ENCODE data around the gene PNMA8C. TPM values are rescaled to one million over a fixed set of nuclear protein-coding genes. Genes with fewer than 3 reads are reported as not detected.

The PNMA8C gene
- not detected in 2 replicates for total RNA-seq

GRCh38 chr19:46428239-46429135, at the start of gene PNMA8C:
Gene PNMA8C (minus strand): TSS chr19:46428936. CDS start chr19:46428359, 577 bp downstream.
- intact Hi-C loops (cut with micrococcal nuclease) = no loop called here

- intact Hi-C loops (cut with micrococcal nuclease) = no loop called here
Observed at GRCh38 chr19:46475986-46476385, 47.2 kb upstream of the PNMA8C start.

- intact Hi-C loops (cut with micrococcal nuclease) = no loop called here
Observed at GRCh38 chr19:46474211-46474610, 45.5 kb upstream of the PNMA8C start.

GRCh38 chr19:46472592-46472991, 43.9 kb upstream of the PNMA8C start:
- intact Hi-C loops (cut with micrococcal nuclease) = no loop called here

GRCh38 chr19:46471811-46472543, 43.2 kb upstream of the PNMA8C start:
- intact Hi-C loops (cut with micrococcal nuclease) = no loop called here

GRCh38 chr19:46471116-46471733, 42.5 kb upstream of the PNMA8C start, which contains the start of gene PNMA8A:
Gene PNMA8A (minus strand): TSS chr19:46471563. CDS start chr19:46471035, 528 bp downstream.
- intact Hi-C loops (cut with micrococcal nuclease) = no loop called here

GRCh38 chr19:46470376-46470775, 41.6 kb upstream of the PNMA8C start:
- intact Hi-C loops (cut with micrococcal nuclease) = no loop called here

GRCh38 chr19:46469541-46470185, 40.9 kb upstream of the PNMA8C start:
- intact Hi-C loops (cut with micrococcal nuclease) = no loop called here

- intact Hi-C loops (cut with micrococcal nuclease) = no loop called here
Observed at GRCh38 chr19:46466536-46467196, 37.9 kb upstream of the PNMA8C start.

- intact Hi-C loops (cut with micrococcal nuclease) = no loop called here
Observed at GRCh38 chr19:46463516-46463915, 34.8 kb upstream of the PNMA8C start.

- intact Hi-C loops (cut with micrococcal nuclease) = no loop called here
Observed at GRCh38 chr19:46461537-46461936, 32.8 kb upstream of the PNMA8C start.

GRCh38 chr19:46460981-46461380, 32.2 kb upstream of the PNMA8C start:
- intact Hi-C loops (cut with micrococcal nuclease) = no loop called here

GRCh38 chr19:46460055-46460454, 31.3 kb upstream of the PNMA8C start:
- intact Hi-C loops (cut with micrococcal nuclease) = no loop called here

- intact Hi-C loops (cut with micrococcal nuclease) = no loop called here
Observed at GRCh38 chr19:46456930-46457329, 28.2 kb upstream of the PNMA8C start.

GRCh38 chr19:46454244-46454643, 25.5 kb upstream of the PNMA8C start:
- intact Hi-C loops (cut with micrococcal nuclease) = no loop called here

GRCh38 chr19:46453661-46454060, 24.9 kb upstream of the PNMA8C start:
- intact Hi-C loops (cut with micrococcal nuclease) = no loop called here

- intact Hi-C loops (cut with micrococcal nuclease) = no loop called here
Observed at GRCh38 chr19:46452186-46452585, 23.4 kb upstream of the PNMA8C start.

- intact Hi-C loops (cut with micrococcal nuclease) = no loop called here
Observed at GRCh38 chr19:46451352-46451751, 22.6 kb upstream of the PNMA8C start.

- intact Hi-C loops (cut with micrococcal nuclease) = no loop called here
Observed at GRCh38 chr19:46450737-46451136, 22.0 kb upstream of the PNMA8C start.

GRCh38 chr19:46449228-46449627, 20.5 kb upstream of the PNMA8C start:
- intact Hi-C loops (cut with micrococcal nuclease) = no loop called here

GRCh38 chr19:46448601-46449000, 19.9 kb upstream of the PNMA8C start:
- intact Hi-C loops (cut with micrococcal nuclease) = no loop called here

Measured in T-helper 1 cell treated with Interleukin-12 subunit alpha and Interleukin-12 subunit beta and Interleukin-4 antibody, amounts not matched to agents 30 ng/mL and 1 ng/mL, for 36 hours (primary cell).